GM23248 (cell line): ENCODE measurements around the gene IFNGR1. TPM values are rescaled to one million over a fixed set of nuclear protein-coding genes. Genes with fewer than 3 reads are reported as not detected.

Source experiments
- DNase-seq: peaks from one replicate; pipeline ENCODE4 v3.0.0-alpha.2; 2015
- H2AFZ ChIP-seq: fragments of 200-600 bp; sonication (generic); 2 replicates; pipeline ENCODE4 v1.6.1; 2016; ENCODE audit warnings: antibody characterized with exemption
- H3F3A ChIP-seq: fragments of 200-600 bp; sonication (generic); 2 replicates; pipeline ENCODE4 v1.6.1; 2016; ENCODE audit warnings: mild to moderate bottlenecking, antibody characterized with exemption, mixed run types; ENCODE audit not compliant: insufficient read depth
- H3K27ac ChIP-seq: fragments of 200-600 bp; sonication (generic); 2 replicates; pipeline ENCODE4 v1.5.1; 2016; ENCODE audit warnings: mild to moderate bottlenecking
- H3K27me3 ChIP-seq: fragments of 200-600 bp; sonication (generic); replicated peaks from 2 replicates; pipeline ENCODE4 v1.6.1; 2016; ENCODE audit warnings: mild to moderate bottlenecking; ENCODE audit not compliant: insufficient read depth
- H3K36me3 ChIP-seq: fragments of 200-600 bp; sonication (generic); 2 replicates; pipeline ENCODE4 v1.6.1; 2016; ENCODE audit warnings: low read depth, mild to moderate bottlenecking
- H3K4me1 ChIP-seq: fragments of 200-600 bp; sonication (generic); 2 replicates; pipeline ENCODE4 v1.6.1; 2016; ENCODE audit warnings: mild to moderate bottlenecking; ENCODE audit not compliant: insufficient read depth
- H3K4me2 ChIP-seq: fragments of 200-600 bp; sonication (generic); one replicate; pipeline ENCODE4 v1.6.1; 2016; ENCODE audit warnings: mild to moderate bottlenecking; ENCODE audit not compliant: unreplicated experiment
- H3K4me3 ChIP-seq: fragments of 200-600 bp; sonication (generic); 2 replicates; pipeline ENCODE4 v1.5.1; 2016; ENCODE audit warnings: mild to moderate bottlenecking
- H3K79me2 ChIP-seq: fragments of 200-600 bp; sonication (generic); 2 replicates; pipeline ENCODE4 v1.6.1; 2016; ENCODE audit warnings: mild to moderate bottlenecking; ENCODE audit not compliant: insufficient read depth
- H3K9ac ChIP-seq: fragments of 200-600 bp; sonication (generic); 2 replicates; pipeline ENCODE4 v1.6.1; 2016; ENCODE audit warnings: mild to moderate bottlenecking
- H3K9me2 ChIP-seq: fragments of 200-600 bp; sonication (generic); 2 replicates; pipeline ENCODE4 v1.6.1; 2016; ENCODE audit warnings: mixed run types, mild to moderate bottlenecking, moderate library complexity; ENCODE audit not compliant: insufficient read depth
- H3K9me3 ChIP-seq: fragments of 200-600 bp; sonication (generic); one replicate; pipeline ENCODE4 v1.6.1; 2017; ENCODE audit warnings: low read depth
- H4K20me1 ChIP-seq: fragments of 200-600 bp; sonication (generic); 2 replicates; pipeline ENCODE4 v1.6.0; 2016; ENCODE audit not compliant: insufficient read depth
- EZH2 ChIP-seq: fragments of 200-600 bp; sonication (generic); IDR thresholded peaks from 2 replicates; pipeline ENCODE4 v1.6.1; 2018; ENCODE audit warnings: antibody characterized with exemption, mild to moderate bottlenecking; ENCODE audit not compliant: insufficient read depth, poor library complexity, severe bottlenecking
- EZH2phosphoT487 ChIP-seq: fragments of 200-600 bp; sonication (generic); IDR thresholded peaks from 2 replicates; pipeline ENCODE4 v1.6.1; 2018; ENCODE audit warnings: antibody characterized with exemption, moderate library complexity, mild to moderate bottlenecking, low read depth; ENCODE audit not compliant: insufficient read depth
- WGBS, 2 experiments: methylation state at CpG; one replicate each; pipeline ENCODE4 v1.1.6; 2015 to 2017; ENCODE audit warnings: low lambda C conversion rate in 2 of 2, low coverage in 1 of 2; ENCODE audit errors: missing lambda C conversion rate in 2 of 2; 5-methylcytosine and 5-hydroxymethylcytosine counted together
- in situ Hi-C: fragments of 300-500 bp; cut with MboI; formaldehyde crosslinking; loops from 2 replicates; pipeline ENCODE4 v1.15.0; 2020
- polyA plus RNA-seq: library from polyadenylated mRNA; unstranded; fragments of >200 nt; fragmentation: Nextera tagmentation; extraction: Ambion mirVana; gene quantifications from 2 replicates; pipeline ENCODE4 v1.2.1, GENCODE V29; 2016
- total RNA-seq: library from RNA; depleted of rRNA; stranded (reverse); fragments of >200 nt; shearing (Covaris generic); gene quantifications from 2 replicates; pipeline ENCODE4 v1.2.3, GENCODE V29; 2014; rRNA removed

The IFNGR1 gene
- 57.0 and 58.8 TPM in 2 replicates for total RNA-seq
- 61.6 and 65.3 TPM in 2 replicates for polyA plus RNA-seq

- H3K27me3 ChIP-seq: no peaks in the 10 kb centered on the region
- peak within 1 kb of the TSS; percentile 94 for H3K27ac ChIP-seq
- TF ChIP-seq EZH2 (no peak), EZH2phosphoT487 (no peak)
- peak within 1 kb of the TSS; percentile 85 for H3K4me3 ChIP-seq
- H3K4me1 ChIP-seq: peaks cover 42% of the 10 kb centered on the region
- no peaks in the 10 kb centered on the region for H3K9me2 ChIP-seq
- in situ Hi-C loops: no loop called here
- peak within 1 kb of the TSS; percentile 93 for H2AFZ ChIP-seq
- H3K9me3 ChIP-seq: no peaks in the 10 kb centered on the region
- peak within 1 kb of the TSS; percentile 98 for H3K4me2 ChIP-seq
- peaks cover 35% of the 10 kb centered on the region for H3F3A ChIP-seq
- H4K20me1 ChIP-seq: no peaks in the 10 kb centered on the region
- 0 to 1% methylated on average over 55 to 56 of the region's 64 CpGs for WGBS, 2 experiments
- peaks cover 51% of the 10 kb centered on the region for H3K79me2 ChIP-seq
- H3K36me3 ChIP-seq: no peaks in the 10 kb centered on the region
- DNase-seq: peak; percentile 98
- peak within 1 kb of the TSS; percentile 97 for H3K9ac ChIP-seq
Observed at GRCh38 chr6:137218917-137219663, at the start of gene IFNGR1. Gene IFNGR1, minus strand, starts transcription at chr6:137219385. Its CDS starts 58 bp downstream, at chr6:137219327.

- H3K27ac ChIP-seq: no peak overlapping the region
- H3F3A ChIP-seq: no peaks in the 10 kb centered on the region
- H3K27me3 ChIP-seq: peaks cover 15% of the 10 kb centered on the region
- no peaks in the 10 kb centered on the region for H3K9me2 ChIP-seq
- H3K79me2 ChIP-seq: no peaks in the 10 kb centered on the region
- no peak overlapping the region for H3K4me3 ChIP-seq
- H3K4me1 ChIP-seq: no peaks in the 10 kb centered on the region
- TF ChIP-seq EZH2 (no peak), EZH2phosphoT487 (no peak)
- no peak for DNase-seq
- no peak overlapping the region for H3K9ac ChIP-seq
- H4K20me1 ChIP-seq: no peaks in the 10 kb centered on the region
- in situ Hi-C loops: loop anchor here (25.0 kb wide), 1 partner anchor 368 kb away; no protein-coding TSS in a partner anchor
- no peak overlapping the region for H3K4me2 ChIP-seq
- WGBS, 2 experiments: 73 to 86% methylated on average over 3 of the region's 3 CpGs
- H3K9me3 ChIP-seq: no peaks in the 10 kb centered on the region
- no peaks in the 10 kb centered on the region for H3K36me3 ChIP-seq
- no peak overlapping the region for H2AFZ ChIP-seq
Observed at GRCh38 chr6:137268911-137269310, 49.7 kb upstream of the IFNGR1 start.

GRCh38 chr6:137266309-137266586 is 47.1 kb upstream of the IFNGR1 start:
- 63 to 69% methylated on average over 4 of the region's 4 CpGs for WGBS, 2 experiments
- H3K9me2 ChIP-seq: no peaks in the 10 kb centered on the region
- no peak for TF ChIP-seq EZH2

GRCh38 chr6:137265561-137266308 is 46.5 kb upstream of the IFNGR1 start:
- Histone ChIP-seq H3K9me3 (no peaks in the 10 kb centered on the region), H3F3A (peaks cover 3% of the 10 kb centered on the region; the same call in 1 of the 2 replicates), H3K4me1 (0 out of 2 replicates have a peak, but pooled peaks cover 7% of the 10 kb centered on the region), H3K27ac (no peak overlapping the region), H3K9me2 (no peaks in the 10 kb centered on the region), H4K20me1 (no peaks in the 10 kb centered on the region), H3K27me3 (peaks cover 23% of the 10 kb centered on the region), H3K4me3 (no peak overlapping the region), H3K9ac (no peak overlapping the region), H3K4me2 (no peak overlapping the region), H3K79me2 (no peaks in the 10 kb centered on the region), H2AFZ (no peak overlapping the region), H3K36me3 (no peaks in the 10 kb centered on the region)
- no peak for TF ChIP-seq EZH2
- TF ChIP-seq EZH2phosphoT487: no peak
- 51 to 52% methylated on average over 7 of the region's 7 CpGs for WGBS, 2 experiments
- no peak for DNase-seq
- in situ Hi-C loops: loop anchor here (25.0 kb wide), 1 partner anchor 372 kb away; no protein-coding TSS in a partner anchor

More at GRCh38 chr6:137266309-137266586, 47.1 kb upstream of the IFNGR1 start:
- H3F3A ChIP-seq: peaks cover 3% of the 10 kb centered on the region; the same call in 1 of the 2 replicates
- H3K4me2 ChIP-seq: no peak overlapping the region
- H2AFZ ChIP-seq: no peak overlapping the region
- no peak overlapping the region for H3K9ac ChIP-seq
- H3K4me3 ChIP-seq: no peak overlapping the region
- H3K4me1 ChIP-seq: 0 out of 2 replicates have a peak, but pooled peaks cover 6% of the 10 kb centered on the region
- no peaks in the 10 kb centered on the region for H3K36me3 ChIP-seq
- no peaks in the 10 kb centered on the region for H4K20me1 ChIP-seq
- DNase-seq: no peak
- H3K27ac ChIP-seq: no peak overlapping the region
- peaks cover 23% of the 10 kb centered on the region for H3K27me3 ChIP-seq
- no peaks in the 10 kb centered on the region for H3K79me2 ChIP-seq
- in situ Hi-C loops: loop anchor here (25.0 kb wide), 1 partner anchor 371 kb away; no protein-coding TSS in a partner anchor
- H3K9me3 ChIP-seq: no peaks in the 10 kb centered on the region
